ENCODE measurements around the gene MYCBP2.

The MYCBP2 gene

DNA sequence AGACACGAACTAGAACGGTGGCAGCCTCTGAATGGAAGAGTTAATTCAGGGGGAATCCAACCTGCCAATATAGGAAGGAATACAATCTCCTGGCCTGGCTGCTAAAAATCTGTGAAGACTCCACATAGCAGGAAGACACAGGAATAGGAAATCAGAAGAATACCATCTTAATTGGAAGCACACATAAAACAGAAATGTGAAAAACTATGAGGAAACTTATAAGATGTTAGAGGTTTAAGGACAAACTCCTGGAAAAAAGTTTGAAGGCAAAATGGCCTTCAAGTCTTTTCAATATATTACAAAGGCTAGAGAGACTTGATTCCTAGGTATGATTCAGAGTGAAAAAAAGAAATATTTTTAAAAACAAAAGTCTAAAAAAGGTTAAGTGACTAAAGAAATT lies 221.8 kb downstream of the MYCBP2 start:
- no peak for DNase-seq (ENCODE audit: low spot score)

DNA sequence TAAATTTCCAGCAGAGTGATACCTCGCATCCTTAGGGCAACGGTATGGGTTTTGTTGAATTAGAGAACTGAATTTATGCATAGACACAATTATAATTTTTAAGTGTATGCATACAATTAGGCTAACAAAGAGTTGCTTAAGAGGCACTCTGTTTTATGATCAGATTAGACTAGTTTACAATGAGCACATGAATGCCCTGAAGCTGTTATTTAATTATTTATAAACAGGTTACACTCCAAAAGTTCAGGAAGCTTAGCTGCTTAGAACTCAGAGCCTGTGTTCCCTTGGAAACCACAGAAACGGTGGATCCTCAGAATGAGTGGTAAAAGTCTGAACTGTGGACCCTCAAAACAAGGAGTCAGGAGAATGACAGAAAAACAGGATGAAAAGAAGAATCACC lies 227.5 kb downstream of the MYCBP2 start:
- no peak for DNase-seq (ENCODE audit: low spot score)

DNA sequence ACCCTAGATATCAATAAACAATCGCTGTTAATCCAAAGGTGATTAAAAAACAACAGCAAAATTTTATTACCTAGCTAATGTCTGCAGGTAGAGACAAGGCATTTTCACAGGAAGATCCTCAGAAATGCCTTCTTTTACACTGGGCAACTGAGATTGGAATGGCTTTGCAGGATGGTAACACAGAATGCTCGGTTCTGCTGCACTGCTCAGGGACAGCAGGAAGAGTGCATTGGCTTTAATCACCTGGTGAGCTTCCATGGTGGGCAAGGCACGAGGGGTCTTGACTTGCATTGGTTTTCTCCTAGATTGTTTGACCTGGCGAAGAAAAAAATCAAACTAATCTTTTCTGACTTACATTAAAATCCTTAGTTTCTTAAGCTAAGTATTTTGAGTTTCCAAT lies 231.6 kb downstream of the MYCBP2 start:
- no peak for DNase-seq (ENCODE audit: low spot score)

DNA sequence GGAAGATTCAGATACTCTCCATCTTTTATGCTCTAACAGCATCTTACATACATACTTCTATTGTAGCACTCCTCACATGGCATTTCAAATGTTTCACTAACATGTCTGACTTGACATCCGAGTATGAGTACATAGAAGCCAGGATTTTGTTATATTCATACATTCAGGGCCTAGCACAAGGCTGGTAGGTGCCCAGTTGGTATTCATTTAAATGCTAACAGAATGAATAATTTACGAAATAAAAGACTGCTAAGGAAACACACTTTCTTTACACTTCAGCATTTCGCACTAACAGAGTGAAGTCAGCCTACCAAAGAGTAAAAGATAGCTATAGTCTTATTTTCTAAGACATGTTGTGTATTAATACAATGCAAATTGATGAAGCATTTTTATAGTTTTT lies 232.1 kb downstream of the MYCBP2 start:
- no peak for DNase-seq (ENCODE audit: low spot score)

DNA sequence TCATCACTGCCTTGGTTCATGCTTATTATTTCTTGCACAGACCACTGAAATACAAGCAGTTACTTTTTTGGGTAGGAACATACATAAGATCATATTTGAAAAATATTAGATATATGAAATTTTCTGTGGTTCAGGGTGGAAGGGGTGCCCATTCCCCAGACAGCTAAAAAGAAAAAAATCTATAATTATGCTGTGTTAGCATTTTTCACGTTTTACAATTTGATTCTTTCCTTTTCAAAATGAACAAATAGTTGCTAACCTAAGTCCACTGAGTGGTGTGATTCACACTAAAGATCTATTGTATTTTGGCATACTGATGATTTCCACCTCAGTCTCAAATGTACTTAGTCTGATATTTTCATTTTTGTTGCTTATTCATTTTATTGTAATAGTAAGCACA lies 233.2 kb downstream of the MYCBP2 start:
- no peak for DNase-seq (ENCODE audit: low spot score)

DNA sequence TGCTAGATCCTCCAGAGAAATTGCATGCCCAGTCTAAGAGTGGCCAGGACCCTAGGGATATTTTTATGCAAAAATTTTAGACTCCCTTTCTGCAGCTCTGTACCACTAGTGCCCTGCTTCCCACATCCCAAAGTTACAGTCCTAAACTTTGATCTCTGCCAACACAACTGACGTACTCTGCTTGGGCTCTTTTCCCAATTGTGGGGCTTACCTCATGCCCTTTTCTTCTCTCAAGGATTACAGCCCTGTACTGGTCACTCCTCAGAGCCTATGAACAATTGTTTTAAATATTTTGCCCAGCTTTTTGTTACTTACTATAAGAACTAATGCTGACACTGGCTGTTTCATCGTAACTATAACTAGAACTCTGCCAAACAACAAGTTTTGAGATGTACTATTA lies 242.1 kb downstream of the MYCBP2 start:
- DNase-seq (ENCODE audit: low spot score) = no peak

DNA sequence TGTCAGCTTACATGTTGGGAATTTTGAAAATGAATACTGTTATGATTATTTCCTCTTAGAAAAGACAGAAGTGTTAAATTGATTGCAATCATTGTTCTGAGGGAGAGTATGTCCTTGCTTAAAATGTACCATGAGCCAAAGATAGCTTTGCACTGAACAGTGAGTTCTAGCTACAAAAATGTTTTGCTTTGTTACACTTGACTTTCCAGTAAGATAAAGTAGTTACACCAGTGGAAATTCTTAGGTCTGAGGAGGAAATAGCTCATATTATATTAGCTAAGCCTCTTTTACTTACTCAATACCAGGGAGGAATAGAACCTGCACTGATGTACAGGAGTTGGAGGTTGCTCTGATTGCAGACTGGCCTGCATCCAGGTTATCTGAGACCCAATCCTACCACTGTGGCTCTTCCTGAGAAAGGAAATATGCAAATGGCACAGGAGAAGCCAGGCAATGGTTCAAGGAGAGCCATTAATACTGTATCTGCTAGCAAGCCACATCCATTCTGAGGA lies 246.9 kb downstream of the MYCBP2 start:
- DNase-seq (ENCODE audit: low spot score) = no peak

DNA sequence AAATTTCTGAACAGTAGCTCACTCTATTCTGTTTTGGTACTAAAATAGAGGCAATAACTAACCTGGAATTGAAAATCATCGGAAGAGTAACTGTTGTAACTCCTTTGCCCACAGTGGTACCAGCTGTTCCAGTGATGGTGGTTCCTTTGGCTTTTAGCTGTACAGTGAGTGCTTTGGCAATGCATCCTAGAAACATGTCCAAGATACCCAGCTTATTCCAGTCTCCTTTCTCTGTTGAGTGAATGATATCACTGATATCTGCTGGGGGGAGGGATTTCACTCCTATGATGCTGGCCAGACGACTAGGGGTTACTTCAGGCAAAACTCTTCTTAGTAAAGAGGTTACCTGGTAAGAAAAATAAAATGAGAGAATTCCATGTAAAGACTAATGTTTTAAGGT lies 259.4 kb downstream of the MYCBP2 start:
- no peak for DNase-seq (ENCODE audit: low spot score)

DNA sequence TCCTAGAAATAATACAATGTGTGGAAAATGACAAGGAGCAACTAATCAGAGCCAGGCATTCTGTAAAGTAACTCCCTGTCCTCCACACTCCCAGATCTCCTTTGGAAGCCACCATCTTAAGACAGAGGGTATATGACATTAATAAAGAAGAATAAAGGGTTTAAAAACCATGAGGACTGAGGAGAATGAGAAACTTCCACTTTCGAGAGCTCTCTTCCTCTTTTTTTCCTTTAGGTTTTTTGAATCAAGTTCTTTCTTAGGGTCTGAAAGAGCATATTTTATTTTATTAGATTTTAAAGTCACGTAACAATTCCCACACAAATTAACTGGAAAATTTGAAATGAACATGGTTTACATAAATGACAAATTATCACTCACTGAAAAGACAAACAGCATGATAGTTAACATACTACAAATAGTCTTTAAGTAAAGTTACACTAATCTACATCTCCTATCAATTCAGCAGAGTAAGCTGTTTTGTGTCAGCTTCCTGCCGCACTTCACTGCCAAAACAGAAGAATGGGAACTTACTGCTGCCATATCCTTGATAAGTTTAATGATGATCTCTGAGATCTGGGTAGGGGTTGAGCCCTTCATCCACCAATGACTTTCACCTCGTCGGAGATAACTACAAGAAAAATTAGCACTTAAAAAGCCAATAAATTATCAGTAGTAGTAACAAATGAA lies 261.3 kb downstream of the MYCBP2 start:
- no peak for DNase-seq (ENCODE audit: low spot score)

DNA sequence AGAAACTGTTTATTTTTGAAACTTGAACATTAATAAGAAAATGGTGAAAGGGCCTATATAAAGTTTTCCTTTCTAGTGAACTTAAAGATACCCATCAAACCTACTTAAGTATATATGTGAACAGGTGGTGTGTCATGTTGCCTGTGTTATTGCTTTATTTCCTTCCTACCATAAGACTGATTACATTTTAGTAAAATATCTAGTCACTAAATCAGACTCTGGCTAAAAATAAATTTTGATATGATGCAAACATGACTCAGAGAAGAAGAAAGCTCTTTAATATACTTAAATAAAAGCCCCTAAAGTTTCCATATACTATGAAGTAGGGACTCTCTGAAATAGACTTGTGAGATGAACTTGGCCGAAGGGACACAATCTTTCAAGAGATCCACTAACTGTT lies 264.8 kb downstream of the MYCBP2 start:
- no peak for DNase-seq (ENCODE audit: low spot score)

DNA sequence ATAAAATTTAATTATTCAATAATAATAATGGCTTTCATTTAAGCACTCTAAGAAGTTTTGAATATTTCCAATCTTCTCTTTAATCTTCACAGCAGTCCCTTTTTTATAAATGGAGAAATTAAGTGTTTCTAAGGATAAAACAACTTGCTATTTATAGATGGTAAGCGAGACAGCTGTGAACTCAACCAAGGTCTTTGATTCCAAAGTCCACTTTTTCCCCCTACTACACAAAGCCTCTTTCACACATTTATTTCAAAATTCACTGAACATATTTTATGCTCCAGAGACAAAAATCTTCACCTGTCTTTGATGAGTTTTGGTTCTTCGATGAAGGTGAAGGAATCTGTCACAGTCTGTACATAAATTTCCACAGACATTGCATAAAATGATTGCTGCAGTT lies 265.5 kb downstream of the MYCBP2 start:
- no peak for DNase-seq (ENCODE audit: low spot score)

DNA sequence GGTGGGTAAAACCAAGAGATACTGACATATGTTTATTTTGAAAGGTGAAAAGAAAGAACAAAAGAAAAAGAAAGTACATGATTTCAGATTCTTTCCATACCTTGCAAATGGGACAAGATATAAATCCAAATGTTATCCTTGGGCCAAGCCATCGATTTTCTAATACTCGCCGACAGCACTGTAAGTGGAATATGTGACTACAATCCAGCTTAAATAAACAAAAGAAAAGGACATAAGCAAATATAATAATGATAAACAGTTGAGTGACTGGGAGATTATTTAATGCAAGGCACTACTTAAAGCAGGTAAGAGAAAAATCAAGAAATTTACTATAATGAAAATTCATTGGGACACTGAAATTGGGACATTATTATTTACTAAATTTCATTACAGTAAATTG lies 270.0 kb downstream of the MYCBP2 start:
- no peak for DNase-seq (ENCODE audit: low spot score)

DNA sequence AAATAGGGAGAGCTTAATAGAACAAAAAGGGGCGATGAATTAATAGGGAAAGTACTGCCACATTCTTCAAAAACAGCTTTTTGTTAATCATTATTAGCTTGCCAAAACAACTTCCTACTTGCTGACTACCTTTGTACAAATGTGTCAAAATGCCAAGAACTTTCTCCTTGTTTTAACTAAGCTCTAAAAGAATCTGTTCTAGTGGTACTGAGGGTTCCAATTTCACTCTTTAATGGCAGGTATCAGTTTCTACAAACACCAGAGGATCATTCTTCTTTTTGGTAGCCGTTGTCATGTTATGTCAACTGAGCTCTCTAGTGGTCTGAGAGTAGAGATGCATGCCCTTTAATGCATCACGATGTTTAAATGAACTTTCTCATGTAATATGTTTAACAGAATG lies 270.5 kb downstream of the MYCBP2 start:
- DNase-seq (ENCODE audit: low spot score) = no peak

DNA sequence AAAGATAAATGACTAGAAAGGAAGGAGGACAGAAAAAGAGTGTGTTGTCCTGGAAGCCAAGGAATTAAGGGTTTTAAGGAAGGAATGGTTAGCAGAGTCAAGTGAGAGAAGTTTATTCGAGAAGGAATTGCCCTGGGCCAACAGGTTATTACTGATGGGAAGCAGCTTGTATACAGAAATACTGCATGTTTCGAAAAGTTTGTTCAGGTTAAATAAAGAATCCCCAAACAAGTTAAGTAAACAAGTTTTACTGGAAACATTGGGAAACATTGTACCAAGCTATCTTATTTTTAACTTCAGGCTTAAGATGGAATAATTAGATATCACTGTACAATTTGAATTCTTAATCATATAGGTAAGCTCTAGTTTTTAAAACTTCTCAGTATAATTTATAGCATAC lies 271.7 kb downstream of the MYCBP2 start:
- no peak for DNase-seq (ENCODE audit: low spot score)

DNA sequence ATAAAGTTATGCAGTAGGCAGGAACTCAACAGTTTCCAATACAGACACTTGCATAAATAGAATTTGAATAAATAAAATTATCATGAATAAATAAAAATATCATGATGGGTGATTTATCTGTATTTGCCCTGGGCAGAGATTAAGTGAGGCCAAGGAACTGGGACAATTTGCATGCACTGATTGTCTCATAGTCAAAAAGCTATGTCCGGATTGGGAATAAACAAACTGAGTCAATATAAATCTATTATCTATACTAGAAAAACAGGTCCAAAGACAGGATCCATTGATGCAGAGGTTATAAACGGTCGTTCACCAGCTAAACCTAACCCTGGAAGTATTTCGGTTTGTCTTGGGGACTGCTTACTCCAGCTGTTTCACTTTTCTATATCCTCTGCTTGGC lies 273.7 kb downstream of the MYCBP2 start:
- DNase-seq (ENCODE audit: low spot score) = no peak

DNA sequence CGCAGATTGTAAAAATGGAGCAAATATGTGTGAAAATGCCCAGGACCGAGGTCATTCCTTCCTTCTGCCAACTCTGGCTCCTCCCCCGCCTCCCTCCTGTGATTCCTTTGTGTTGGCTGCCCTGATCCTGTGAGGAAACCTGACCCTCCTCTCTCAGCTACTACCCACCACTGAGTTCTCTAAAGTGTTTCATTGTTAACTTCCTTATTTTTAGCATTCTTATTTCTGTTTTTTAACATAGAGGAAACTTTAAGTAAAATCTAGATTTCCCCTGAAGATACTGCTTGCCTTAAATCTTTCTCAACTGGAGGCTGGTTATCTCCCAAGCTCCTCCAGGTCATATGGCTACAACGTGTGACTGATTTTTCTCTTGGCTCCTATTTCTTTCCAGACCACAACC lies 278.2 kb downstream of the MYCBP2 start:
- DNase-seq (ENCODE audit: low spot score) = no peak

DNA sequence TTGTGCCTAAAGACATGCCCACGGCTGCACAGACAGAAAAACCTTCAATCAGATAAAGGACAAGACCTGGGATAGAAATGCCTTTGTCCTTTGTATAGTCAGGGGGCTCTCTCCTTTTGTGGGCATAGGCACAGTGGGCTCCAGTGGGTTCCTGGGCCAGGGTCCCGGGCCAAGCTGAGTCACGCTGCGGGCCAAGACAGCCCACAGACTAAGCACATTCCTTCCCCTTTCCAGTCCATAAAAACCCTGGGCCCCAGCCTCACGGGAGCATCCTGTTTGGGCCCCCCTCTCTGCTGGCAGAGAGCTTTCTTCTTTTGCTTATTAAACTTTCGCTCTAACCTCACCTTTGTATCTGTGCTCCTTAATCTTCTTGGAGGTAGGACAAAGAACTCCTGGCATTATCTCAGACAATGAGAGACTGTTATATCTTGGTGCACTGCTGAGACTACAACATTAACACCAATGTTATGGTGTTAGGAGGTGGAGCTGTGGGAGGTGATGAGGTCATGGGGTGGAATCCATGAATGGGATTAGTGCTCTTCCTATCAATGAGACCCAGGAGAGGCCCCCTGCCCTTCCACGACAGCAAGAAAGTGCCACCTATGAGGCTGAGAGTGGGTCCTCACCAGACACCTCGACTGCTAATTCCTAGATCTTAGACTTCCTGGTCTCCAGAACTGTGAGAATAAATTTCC lies 279.1 kb downstream of the MYCBP2 start:
- DNase-seq (ENCODE audit: low spot score) = no peak

DNA sequence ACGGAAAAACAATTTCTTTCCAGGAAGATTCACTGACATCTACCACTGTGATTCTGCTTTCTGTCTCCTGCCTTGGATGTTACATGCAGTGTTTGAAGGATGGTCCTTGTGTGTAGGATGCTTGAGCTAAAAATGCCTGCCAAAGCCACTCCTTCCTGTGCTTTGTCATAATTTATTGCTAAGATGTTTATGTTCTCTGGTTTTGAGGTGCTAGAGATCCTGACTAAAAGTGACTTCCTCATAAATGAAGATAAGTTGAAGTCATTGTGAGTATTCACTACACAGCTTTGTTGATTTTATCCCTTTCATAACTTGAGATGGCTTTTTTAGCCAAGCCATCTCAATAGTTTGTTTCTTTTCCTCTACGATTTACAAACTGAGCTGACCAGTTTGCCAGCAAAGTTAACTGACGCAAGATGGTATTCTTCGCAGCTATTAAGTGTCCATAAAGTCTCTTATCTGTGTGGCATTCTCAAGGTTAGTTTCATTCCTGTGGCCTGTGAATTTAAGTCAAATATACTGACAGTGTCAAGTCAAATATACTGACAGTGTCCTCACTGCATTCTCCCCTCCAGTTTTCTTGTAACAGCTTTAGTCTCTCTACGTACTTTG lies 284.2 kb downstream of the MYCBP2 start:
- DNase-seq (ENCODE audit: low spot score) = no peak

DNA sequence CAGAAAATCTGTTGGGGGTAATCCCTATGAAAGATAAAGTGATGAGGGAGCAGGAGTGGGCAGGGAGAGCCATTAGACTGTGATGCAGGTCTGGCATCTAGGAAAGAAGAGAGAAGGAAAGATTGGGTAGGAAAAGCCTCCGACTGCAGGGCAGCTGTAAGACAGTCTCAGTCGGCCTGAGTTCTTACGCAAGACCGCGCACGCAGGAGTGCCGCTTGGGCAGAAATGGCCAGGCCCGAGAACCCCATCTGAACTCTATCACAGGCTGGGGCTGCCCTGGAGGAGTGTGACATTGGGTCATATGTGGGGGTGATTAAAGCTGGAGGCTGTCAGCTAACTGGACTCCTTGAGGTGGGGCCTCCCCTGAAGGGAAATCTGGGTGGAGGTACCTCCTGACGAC lies 286.1 kb downstream of the MYCBP2 start:
- DNase-seq (ENCODE audit: low spot score) = no peak

DNA sequence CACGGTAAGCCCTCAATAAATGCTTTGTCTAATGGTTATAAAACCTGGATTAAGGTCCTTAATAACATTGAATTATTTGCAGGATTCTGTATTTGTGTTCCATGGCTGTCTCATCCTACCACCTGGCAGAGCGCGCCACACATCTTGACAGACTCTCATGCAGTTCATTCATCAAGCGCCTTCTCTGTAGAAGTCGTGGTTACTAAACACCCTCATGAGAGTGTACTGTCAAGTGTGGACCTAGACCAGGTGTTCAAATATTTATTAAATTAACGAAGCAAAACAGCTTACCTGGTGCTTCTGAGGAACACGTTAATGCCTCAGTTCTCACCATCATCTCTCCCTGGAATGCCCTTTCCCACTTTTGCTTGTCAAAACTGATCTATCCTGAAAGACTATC lies 286.8 kb downstream of the MYCBP2 start:
- no peak for DNase-seq (ENCODE audit: low spot score)

DNA sequence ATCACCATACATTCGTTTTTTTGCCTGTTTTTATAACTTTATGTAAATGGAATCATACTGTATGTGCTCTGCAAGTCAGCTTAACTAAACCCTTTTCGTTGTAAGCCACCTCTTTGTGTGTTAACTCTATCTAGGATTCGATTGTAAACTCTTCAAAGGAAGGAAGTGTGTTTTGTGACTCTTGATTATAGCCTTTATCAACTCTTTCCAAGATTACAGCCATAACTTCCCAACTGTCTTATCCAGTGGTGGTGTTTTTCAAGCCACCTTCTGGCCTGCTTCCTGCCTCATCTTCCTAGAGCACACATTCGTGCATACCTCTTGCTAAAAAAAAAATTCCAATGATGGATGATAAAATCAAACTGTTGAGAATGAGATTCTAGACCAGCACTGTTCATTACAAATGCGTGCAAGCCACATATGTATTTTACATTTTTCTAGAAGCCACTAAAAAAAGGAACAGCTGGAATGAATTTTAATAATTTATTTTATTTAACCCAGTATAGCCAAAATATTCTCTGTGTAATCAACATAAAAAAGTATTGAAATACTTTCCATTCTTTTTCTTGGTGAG lies 287.9 kb downstream of the MYCBP2 start:
- DNase-seq (ENCODE audit: low spot score) = no peak

DNA sequence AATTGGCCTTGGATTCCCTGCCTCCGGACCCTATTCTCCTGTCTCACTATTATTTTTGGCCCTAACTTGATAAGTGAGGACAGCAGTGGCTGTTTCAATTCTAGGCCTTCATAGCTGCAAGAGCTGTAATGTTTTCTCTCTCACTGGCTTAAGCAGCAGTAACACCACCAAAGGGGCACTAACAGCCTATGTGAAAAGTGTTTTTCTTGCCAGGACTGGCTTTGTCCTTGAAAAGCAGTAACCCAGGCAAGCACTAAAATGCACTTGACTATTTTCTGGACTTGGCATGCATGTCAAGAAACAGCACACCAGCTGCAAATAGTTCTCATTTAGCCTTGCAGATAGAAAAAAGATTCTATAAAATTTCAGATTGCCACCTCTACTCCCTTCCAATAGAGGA lies 290.6 kb downstream of the MYCBP2 start:
- no peak for DNase-seq (ENCODE audit: low spot score)

DNA sequence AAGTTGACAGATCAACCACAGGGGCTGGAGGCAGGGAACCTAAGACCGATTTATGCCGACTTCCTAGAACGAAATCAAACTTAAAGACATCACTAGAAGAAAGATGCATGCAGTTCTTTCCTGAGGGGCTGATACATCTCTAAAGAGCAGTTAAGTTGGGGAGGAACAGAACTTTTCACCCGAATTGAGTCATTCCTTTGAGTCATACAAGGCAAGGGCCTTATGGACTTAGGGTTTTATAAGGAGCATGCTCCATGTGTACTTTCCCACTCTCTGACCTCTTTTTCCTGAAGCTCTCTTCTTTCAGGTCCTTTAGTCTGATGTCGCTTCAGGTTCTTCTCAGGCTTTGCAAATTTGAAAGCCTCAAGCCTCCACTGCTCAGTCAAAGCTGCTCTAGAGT lies 292.0 kb downstream of the MYCBP2 start:
- no peak for DNase-seq (ENCODE audit: low spot score)

Measured in HuH-7 (cell line).